ENCODE data around the gene RGS10.

Gene RGS10

GRCh38 chr10:119470920-119471702 is 71.4 kb downstream of the RGS10 start:
- H3K27ac ChIP-seq (ENCODE audit: poor library complexity, severe bottlenecking), result no peak overlapping the region
- TF ChIP-seq CTCF (IDR thresholded peaks at IDR 0.05; ENCODE audit: poor library complexity, severe bottlenecking), result no peak
- no peaks in the 10 kb centered on the region for H3K27me3 ChIP-seq (ENCODE audit: insufficient read depth, poor library complexity, severe bottlenecking)
- H3K4me1 ChIP-seq (ENCODE audit: insufficient read depth, poor library complexity, severe bottlenecking), result no peaks in the 10 kb centered on the region
- no peak overlapping the region for H3K4me3 ChIP-seq (ENCODE audit: severe bottlenecking)
- no peak for ATAC-seq (ENCODE audit: low read depth)
- no peaks in the 10 kb centered on the region for H3K9me3 ChIP-seq (ENCODE audit: severe bottlenecking)
- H3K36me3 ChIP-seq (ENCODE audit: low read depth), result no peaks in the 10 kb centered on the region
- DNase-seq (ENCODE audit: low spot score), result no peak

DNA sequence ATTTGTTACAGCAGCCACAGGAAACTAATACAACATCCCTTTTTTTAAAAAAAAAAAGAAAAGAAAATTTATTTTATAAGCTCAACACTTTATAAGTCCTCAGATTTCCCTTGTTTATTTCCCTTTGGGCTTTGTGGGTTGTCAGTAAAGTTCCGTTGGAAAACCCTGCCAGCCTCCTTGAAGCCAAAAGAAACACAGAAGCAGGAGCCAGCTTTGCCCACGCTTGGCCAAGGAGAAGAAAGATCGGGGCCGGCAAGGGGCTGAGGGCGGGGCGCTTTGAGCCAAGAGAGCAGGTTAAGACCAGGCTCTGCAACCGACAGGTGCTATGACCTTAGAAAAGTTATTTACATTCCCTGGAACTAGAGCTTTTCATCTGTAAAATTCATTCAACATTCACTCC is 72.7 kb downstream of the RGS10 start:
- H3K27ac ChIP-seq (ENCODE audit: poor library complexity, severe bottlenecking), result no peak overlapping the region
- ATAC-seq (ENCODE audit: low read depth), result no peak
- H3K9me3 ChIP-seq (ENCODE audit: severe bottlenecking), result no peaks in the 10 kb centered on the region
- TF ChIP-seq CTCF (IDR thresholded peaks at IDR 0.05; ENCODE audit: poor library complexity, severe bottlenecking), result no peak
- no peak overlapping the region for H3K4me3 ChIP-seq (ENCODE audit: severe bottlenecking)
- no peaks in the 10 kb centered on the region for H3K27me3 ChIP-seq (ENCODE audit: insufficient read depth, poor library complexity, severe bottlenecking)
- no peaks in the 10 kb centered on the region for H3K36me3 ChIP-seq (ENCODE audit: low read depth)
- DNase-seq (ENCODE audit: low spot score), result no peak
- H3K4me1 ChIP-seq (ENCODE audit: insufficient read depth, poor library complexity, severe bottlenecking), result no peaks in the 10 kb centered on the region

DNA sequence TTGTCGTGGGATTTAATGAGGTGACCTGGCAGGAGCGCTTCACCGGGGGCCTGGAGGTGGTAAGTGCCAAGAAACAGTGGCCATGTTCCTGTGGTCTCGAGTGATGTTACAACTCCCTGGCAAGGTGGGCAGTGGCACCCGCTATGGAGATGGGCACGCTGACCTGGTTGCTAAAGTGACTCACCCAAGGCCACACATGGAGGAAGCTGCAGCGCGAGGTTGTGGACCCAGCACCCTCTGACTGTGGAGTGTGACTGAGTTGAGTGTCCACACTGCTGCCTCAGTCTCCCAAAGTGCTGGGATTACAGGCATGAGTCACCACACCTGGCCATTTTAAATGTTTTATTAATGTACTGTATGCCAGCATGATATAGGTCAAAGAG is 73.2 kb downstream of the RGS10 start:
- Histone ChIP-seq H3K27me3 (ENCODE audit: insufficient read depth, poor library complexity, severe bottlenecking) (no peaks in the 10 kb centered on the region), H3K27ac (ENCODE audit: poor library complexity, severe bottlenecking) (no peak overlapping the region), H3K36me3 (ENCODE audit: low read depth) (no peaks in the 10 kb centered on the region), H3K4me1 (ENCODE audit: insufficient read depth, poor library complexity, severe bottlenecking) (no peaks in the 10 kb centered on the region), H3K9me3 (ENCODE audit: severe bottlenecking) (no peaks in the 10 kb centered on the region), H3K4me3 (ENCODE audit: severe bottlenecking) (no peak overlapping the region)
- ATAC-seq (ENCODE audit: low read depth) (peak; percentile 14; the same call in 1 of the 3 replicates), DNase-seq (ENCODE audit: low spot score) (no peak)
- TF ChIP-seq CTCF (IDR thresholded peaks at IDR 0.05; ENCODE audit: poor library complexity, severe bottlenecking), result no peak

DNA sequence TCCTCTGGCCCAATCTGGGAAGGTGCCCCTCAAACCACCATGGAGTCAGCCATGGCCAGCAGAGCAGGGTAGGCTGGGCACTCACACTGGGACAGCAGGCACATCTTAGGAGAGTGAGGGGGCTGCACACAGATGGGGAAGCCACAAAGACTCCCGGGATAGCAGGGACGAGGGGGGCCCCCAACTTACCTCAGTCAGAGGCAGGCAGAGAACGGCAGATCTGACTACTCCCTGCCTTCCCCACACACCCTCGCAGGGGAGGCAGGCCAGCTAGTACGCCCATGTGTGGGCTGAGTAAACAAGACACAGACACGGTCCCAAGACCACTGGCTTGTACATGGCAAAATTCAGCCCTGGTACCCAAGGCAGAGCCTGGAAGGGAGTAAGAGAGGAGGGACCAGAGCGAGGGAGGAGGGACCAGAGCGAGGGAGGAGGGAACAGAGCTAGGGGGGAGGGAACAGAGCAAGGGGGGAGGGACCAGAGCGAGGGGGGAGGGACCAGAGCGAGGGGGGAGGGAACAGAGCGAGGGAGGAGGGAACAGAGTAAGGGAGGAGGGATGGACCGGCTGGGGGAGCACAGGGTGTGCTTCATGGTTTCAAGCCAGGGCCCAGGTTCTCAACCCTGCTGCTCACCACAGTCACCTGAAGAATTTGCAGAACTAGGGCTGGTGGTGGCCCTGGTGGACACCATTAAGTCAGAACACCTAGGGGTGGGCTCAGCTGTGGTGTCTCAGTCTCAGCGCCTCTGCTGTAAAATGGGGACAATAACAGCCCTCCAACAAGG is 73.8 kb downstream of the RGS10 start:
- ATAC-seq (ENCODE audit: low read depth) (no peak), DNase-seq (ENCODE audit: low spot score) (no peak)
- H3K27ac ChIP-seq (ENCODE audit: poor library complexity, severe bottlenecking), result no peak overlapping the region
- no peaks in the 10 kb centered on the region for H3K9me3 ChIP-seq (ENCODE audit: severe bottlenecking)
- H3K36me3 ChIP-seq (ENCODE audit: low read depth), result no peaks in the 10 kb centered on the region
- H3K4me1 ChIP-seq (ENCODE audit: insufficient read depth, poor library complexity, severe bottlenecking), result no peaks in the 10 kb centered on the region
- H3K4me3 ChIP-seq (ENCODE audit: severe bottlenecking), result no peak overlapping the region
- no peaks in the 10 kb centered on the region for H3K27me3 ChIP-seq (ENCODE audit: insufficient read depth, poor library complexity, severe bottlenecking)
- no peak for TF ChIP-seq CTCF (IDR thresholded peaks at IDR 0.05; ENCODE audit: poor library complexity, severe bottlenecking)

Measured in RWPE2 (cell line).